HepG2 (cell line): ENCODE results near the gene PRRC1. TPM values are rescaled to one million over a fixed set of nuclear protein-coding genes. Genes with fewer than 3 reads are reported as not detected.

Source experiments
- ATAC-seq: fragments of 200-7000 bp; cut with Tn5 transposase; 3 replicates; pipeline ENCODE4 v1.9.1; 2020; ENCODE audit warnings: mild to moderate bottlenecking, moderate library complexity
- BruUV-seq: library from RNA; stranded (reverse); fragments of 400-500 nt; replicated peaks from 2 replicates; lab custom pipeline; 2021; lab: Mats Ljungman, UMichigan
- CTCF ChIA-PET: fragments of 300-600 bp; formaldehyde crosslinking; extraction: SDS; loops from one replicate; lab custom pipeline; 2021; ENCODE audit warnings: low total read pairs, inconsistent platforms, low intra/inter-chr PET ratio; lab: Yijun Ruan, JAX
- POLR2A ChIA-PET: fragments of 350-600 bp; sonication (Branson Sonifier 250); formaldehyde crosslinking; loops from one replicate; lab custom pipeline; 2020; ENCODE audit warnings: antibody characterized with exemption, inconsistent platforms; lab: Yijun Ruan, JAX
- DNase-seq: peaks from one replicate; pipeline ENCODE4 v3.0.0-alpha.2; 2015; ENCODE audit warnings: low spot score
- FAIRE-seq: peaks from 3 replicates; lab custom pipeline; 2011; peaks lifted over from hg19 to GRCh38; lab: Jason Lieb, UNC
- H2AFZ ChIP-seq: one replicate; pipeline ENCODE4 v1.6.1; 2011; ENCODE audit warnings: low read length, inconsistent platforms
- H3K27ac ChIP-seq: fragments of 300-600 bp; 3 replicates; pipeline ENCODE4 v1.8.0; 2011; ENCODE audit warnings: mixed run types, mild to moderate bottlenecking, mixed read lengths, low read length, inconsistent platforms; ENCODE audit not compliant: insufficient read depth; ENCODE audit errors: extremely low read length
- H3K27me3 ChIP-seq, 2 experiments: fragments of 200-600 bp in 1 of 2; 2 replicates in 1 of 2; 3 replicates in 1 of 2; pipeline versions ENCODE4 v1.6.0 to v1.8.0; 2011; ENCODE audit warnings: low read length in 2 of 2, mild to moderate bottlenecking in 2 of 2, moderate library complexity in 2 of 2, inconsistent platforms in 1 of 2; ENCODE audit not compliant: insufficient read depth in 2 of 2, control insufficient read depth in 1 of 2
- H3K36me3 ChIP-seq, 2 experiments: fragments of 200-600 bp in 1 of 2; replicated peaks in 1 of 2; 2 replicates in 1 of 2; 3 replicates in 1 of 2; pipeline versions ENCODE4 v1.5.1 to v1.8.0; 2011; ENCODE audit warnings: low read length in 2 of 2, inconsistent platforms in 1 of 2; ENCODE audit not compliant: insufficient read depth in 2 of 2, control insufficient read depth in 1 of 2
- H3K4me1 ChIP-seq: 2 replicates; pipeline ENCODE4 v1.5.1; 2012; ENCODE audit warnings: low read length, inconsistent platforms; ENCODE audit not compliant: insufficient read depth
- H3K4me2 ChIP-seq: 2 replicates; pipeline ENCODE4 v1.6.0; 2011; ENCODE audit warnings: low read depth, low read length, inconsistent platforms
- H3K4me3 ChIP-seq, 3 experiments: fragments of 200-600 bp in 1 of 3; sonication (generic), shearing (Covaris generic) in 1 of 3; replicated peaks in 1 of 3; 2 replicates each; pipeline ENCODE4 v1.5.1; 2011 to 2016; ENCODE audit warnings: low read length in 3 of 3, inconsistent platforms in 2 of 3, low read depth in 2 of 3, mild to moderate bottlenecking in 2 of 3, control low read depth in 1 of 3, mixed read lengths in 1 of 3; ENCODE audit not compliant: insufficient read depth in 1 of 3
- H3K79me2 ChIP-seq: one replicate; pipeline ENCODE4 v1.6.1; 2011; ENCODE audit warnings: low read length, inconsistent platforms; ENCODE audit not compliant: insufficient read depth
- H3K9ac ChIP-seq: 2 replicates; pipeline ENCODE4 v1.6.0; 2011; ENCODE audit warnings: mild to moderate bottlenecking, low read depth, low read length, inconsistent platforms; ENCODE audit not compliant: insufficient read depth
- H3K9me3 ChIP-seq: 2 replicates; pipeline ENCODE4 v1.5.1; 2012; ENCODE audit warnings: mild to moderate bottlenecking, low read length
- H4K20me1 ChIP-seq: 2 replicates; pipeline ENCODE4 v1.6.0; 2011; ENCODE audit warnings: inconsistent platforms, mild to moderate bottlenecking, low read length, moderate library complexity; ENCODE audit not compliant: insufficient read depth
- ASH2L ChIP-seq: fragments of 300-600, 200-600 bp; sonication (generic); IDR thresholded peaks from 2 replicates; pipeline ENCODE4 v1.7.0; 2017; ENCODE audit warnings: low read depth, mild to moderate bottlenecking, moderate library complexity, mixed read lengths, low read length; ENCODE audit not compliant: insufficient read length
- ATF7-NPFF ChIP-seq: sonication (generic); formaldehyde crosslinking; IDR thresholded peaks from 2 replicates; pipeline ENCODE4 v1.8.1; 2023; ENCODE audit warnings: mild to moderate bottlenecking, low read depth, missing genetic modification reagents, moderate library complexity
- FOXA1 ChIP-seq, 2 experiments: fragments of 450-650 bp in 1 of 2; sonication (generic) in 1 of 2; formaldehyde crosslinking in 1 of 2; IDR thresholded peaks; 2 replicates each; pipeline versions ENCODE4 v1.4.0 to v1.6.1; 2016 to 2020; ENCODE audit warnings: missing genetic modification reagents in 1 of 2
- GATA4 ChIP-seq: sonication (generic); IDR thresholded peaks from 2 replicates; pipeline ENCODE4 v1.6.1; 2016; ENCODE audit warnings: antibody characterized with exemption, low read depth, borderline replicate concordance
- HNF4A ChIP-seq: sonication (generic); formaldehyde crosslinking; IDR thresholded peaks from 2 replicates; pipeline ENCODE4 v1.4.0; 2020; ENCODE audit warnings: missing genetic modification reagents
- MATR3 ChIP-seq: sonication (generic); formaldehyde crosslinking; IDR thresholded peaks from 2 replicates; pipeline ENCODE4 v1.4.0; 2020; ENCODE audit warnings: missing genetic modification reagents
- MXD4 ChIP-seq: IDR thresholded peaks from 2 replicates; pipeline ENCODE4 v1.6.1; 2016; ENCODE audit warnings: mild to moderate bottlenecking, missing biosample characterization, missing genetic modification reagents
- PRDM10 ChIP-seq: sonication (generic); formaldehyde crosslinking; IDR thresholded peaks from 2 replicates; pipeline ENCODE4 v1.4.0; 2020; ENCODE audit warnings: low read depth, missing genetic modification reagents
- RFX1 ChIP-seq: fragments of 450-650 bp; IDR thresholded peaks from 2 replicates; pipeline ENCODE4 v1.6.1; 2017
- TBP ChIP-seq: sonication (generic); formaldehyde crosslinking; IDR thresholded peaks from 2 replicates; pipeline ENCODE4 v1.5.0; 2020; ENCODE audit warnings: missing genetic modification reagents
- TOPORS ChIP-seq: sonication (generic); formaldehyde crosslinking; IDR thresholded peaks from 2 replicates; pipeline ENCODE4 v1.8.0; 2023; ENCODE audit warnings: mild to moderate bottlenecking, missing genetic modification reagents
- ZNF205 ChIP-seq: IDR thresholded peaks from 2 replicates; pipeline ENCODE4 v1.6.1; 2018; ENCODE audit warnings: missing biosample characterization, missing genetic modification reagents
- ZNF274 ChIP-seq: sonication (generic); formaldehyde crosslinking; IDR thresholded peaks from 2 replicates; pipeline ENCODE4 v1.5.1; 2020; ENCODE audit warnings: mild to moderate bottlenecking, missing genetic modification reagents
- ZNF687 ChIP-seq: sonication (generic); formaldehyde crosslinking; IDR thresholded peaks from 2 replicates; pipeline ENCODE4 v1.5.1; 2020; ENCODE audit warnings: mild to moderate bottlenecking, missing genetic modification reagents, moderate library complexity
- ZNF747 ChIP-seq: sonication (generic); formaldehyde crosslinking; IDR thresholded peaks from 2 replicates; pipeline ENCODE4 v1.8.1; 2023; ENCODE audit warnings: missing genetic modification reagents, mild to moderate bottlenecking, borderline replicate concordance
- WGBS: methylation state at CpG from one replicate; pipeline ENCODE4 v1.1.6; 2017; ENCODE audit warnings: low lambda C conversion rate; 5-methylcytosine and 5-hydroxymethylcytosine counted together
- in situ Hi-C: cut with HindIII; loops from 2 replicates; pipeline ENCODE4 v1.10.0; 2017; ENCODE audit warnings: low pct_unique_long_range_greater_than_20kb; ENCODE audit not compliant: extremely low pct_ligation_motif_present
- intact Hi-C: fragments of 100-400 bp; cut with micrococcal nuclease; formaldehyde crosslinking; loops from one replicate; pipeline ENCODE4 v1.10.0; 2022; ENCODE audit not compliant: unreplicated experiment
- polyA plus RNA-seq, 8 experiments: library from polyadenylated mRNA; depleted of rRNA in 3 of 8; stranded (reverse) in 7 of 8; unstranded in 1 of 8; fragments of >200 nt; fragmentation: Illumina TruSeq in 4 of 8; extraction: Trizol in 4 of 8; gene quantifications; 2 replicates each; pipeline versions ENCODE4 v1.2.1 to v1.2.3, GENCODE V29; 2011 to 2016; ENCODE audit warnings: low read depth in 4 of 8, missing spikeins in 1 of 8, mixed read lengths in 1 of 8; ENCODE audit not compliant: insufficient read depth in 1 of 8
- total RNA-seq, 5 experiments: library from RNA; depleted of rRNA; stranded (reverse); fragments of >200 nt; fragmentation: Illumina TruSeq; extraction: Trizol; gene quantifications; 2 replicates each; pipeline ENCODE4 v1.2.3, GENCODE V29; 2016; ENCODE audit warnings: low read depth in 1 of 5

PRRC1 gene
- total and polyA plus RNA-seq, 2 of the 13 experiments (the other 11 are each of a cell fraction or from before 2014, with no cell fraction given) = 48.5 to 51.9 TPM

GRCh38 chr5:127517110-127517479 is 345 bp upstream of the PRRC1 start:
- ATAC-seq (peak; percentile 44), FAIRE-seq (no peak), DNase-seq (peak; percentile 57)
- TSS peak; percentile 74 for BruUV-seq
- intact Hi-C loops = loop anchor here (10.0 kb wide), 1 partner anchor 1578 kb away; the partner anchor contains the start of gene ISOC1
- Histone ChIP-seq H3K9ac (peak overlapping the region; percentile 59), H3K27me3 (no peaks in the 10 kb centered on the region; a peak in 1 of 5 replicates), H3K4me1 (peaks cover 52% of the 10 kb centered on the region), H3K36me3 (peaks cover 1 to 7% of the 10 kb centered on the region in 2 experiments; a peak in 3 of 5 replicates), H4K20me1 (peaks cover 28% of the 10 kb centered on the region), H2AFZ (peak overlapping the region; percentile 91), H3K4me2 (peak overlapping the region; percentile 94), H3K79me2 (peaks cover 47% of the 10 kb centered on the region), H3K9me3 (no peaks in the 10 kb centered on the region), H3K4me3 (peak overlapping the region; percentile 90 to 99 (median 98)), H3K27ac (peak overlapping the region; percentile 59)
- ChIA-PET CTCF (no interaction called here), POLR2A (interaction anchor here (1.3 kb wide), 1 partner anchor 1578 kb away, joined by 3 read pairs; no protein-coding TSS in a partner anchor)
- in situ Hi-C loops = no loop called here
- WGBS = 0% methylated on average over 8 of the region's 9 CpGs
- TF ChIP-seq ATF7-NPFF (CRISPR knock-in tag) = no peak
- 0 out of 2 replicates have a peak, but pooled peaks have one; percentile 7 for TF ChIP-seq TOPORS (CRISPR knock-in tag)
- TF ChIP-seq ZNF747 (CRISPR knock-in tag) = 0 out of 2 replicates have a peak, but pooled peaks have one; percentile 5
- no peak for TF ChIP-seq RFX1
- 0 out of 2 replicates have a peak, but pooled peaks have one; percentile 20 for TF ChIP-seq HNF4A
- TF ChIP-seq GATA4 = no peak
- peak; percentile 3; the same call in 1 of the 2 replicates for TF ChIP-seq ZNF274
- TF ChIP-seq FOXA1 (IDR thresholded peaks at IDR 0.05) = no peak
- TF ChIP-seq FOXA1 (CRISPR knock-in tag; IDR thresholded peaks at IDR 0.05) = no peak
- TF ChIP-seq ZNF687 (CRISPR knock-in tag) = no peak
- no peak for TF ChIP-seq ZNF205 (CRISPR knock-in tag)
- peak; percentile 63; the same call in 1 of the 2 replicates for TF ChIP-seq PRDM10 (CRISPR knock-in tag)
- no peak for TF ChIP-seq TBP (CRISPR knock-in tag)
- TF ChIP-seq MXD4 (CRISPR knock-in tag) = 0 out of 2 replicates have a peak, but pooled peaks have one; percentile 5
- peak; percentile 7 for TF ChIP-seq ASH2L
- no peak for TF ChIP-seq MATR3 (CRISPR knock-in tag)
